Measurements from ENCODE around the gene STX1B.
"Not testable (repeated sequence)": the region's sequence is repeated elsewhere in the genome, so short reads cannot be mapped to it uniquely, and the experiment has no call there.

The STX1B gene

GRCh38 chr16:31010585-31011325 is at the start of gene STX1B:
Gene STX1B, minus strand, starts transcription at chr16:31010638. Its CDS starts 242 bp downstream, at chr16:31010396.
- peak; percentile 21 for DNase-seq

GRCh38 chr16:31055613-31056012 is 45.2 kb upstream of the STX1B start:
- no peak for DNase-seq

GRCh38 chr16:31052114-31052513 is 41.7 kb upstream of the STX1B start:
- peak; percentile 33 for DNase-seq

GRCh38 chr16:31050280-31051030 is 40.0 kb upstream of the STX1B start:
- no peak for DNase-seq

- no peak for DNase-seq
Measured at GRCh38 chr16:31043898-31044481, 33.6 kb upstream of the STX1B start.

- no peak for DNase-seq
Measured at GRCh38 chr16:31043352-31043751, 32.9 kb upstream of the STX1B start.

- DNase-seq: no peak
Measured at GRCh38 chr16:31042866-31043265, 32.4 kb upstream of the STX1B start.

GRCh38 chr16:31038993-31039392 is 28.6 kb upstream of the STX1B start:
- no peak for DNase-seq

GRCh38 chr16:31036691-31037090 is 26.3 kb upstream of the STX1B start:
- no peak for DNase-seq

- peak; percentile 85 for DNase-seq
Measured at GRCh38 chr16:31033709-31034492, 23.5 kb upstream of the STX1B start.

GRCh38 chr16:31032736-31033708 is 22.6 kb upstream of the STX1B start, which contains the start of gene STX4:
Gene STX4, plus strand, starts transcription at chr16:31033558. Its CDS starts 248 bp downstream, at chr16:31033806.
- DNase-seq: peak; percentile 96

- DNase-seq: no peak
Measured at GRCh38 chr16:31031276-31031675, 20.8 kb upstream of the STX1B start.

- no peak for DNase-seq
Measured at GRCh38 chr16:31029272-31029671, 18.8 kb upstream of the STX1B start.

- DNase-seq: no peak
Measured at GRCh38 chr16:31025339-31025738, 14.9 kb upstream of the STX1B start.

- DNase-seq: no peak
Measured at GRCh38 chr16:31023627-31024226, 13.3 kb upstream of the STX1B start.

- DNase-seq: no peak
Measured at GRCh38 chr16:31023252-31023602, 12.8 kb upstream of the STX1B start.

GRCh38 chr16:31022544-31023251 is 12.3 kb upstream of the STX1B start:
- no peak for DNase-seq

GRCh38 chr16:31020536-31020935 is 10.1 kb upstream of the STX1B start:
- DNase-seq: no peak

- DNase-seq: not testable (repeated sequence)
Measured at GRCh38 chr16:31017756-31018155, 7.3 kb upstream of the STX1B start.

- no peak for DNase-seq
Measured at GRCh38 chr16:31016018-31016417, 5.6 kb upstream of the STX1B start.

- not testable (repeated sequence) for DNase-seq
Measured at GRCh38 chr16:31013292-31013691, 2.9 kb upstream of the STX1B start.

Measured in stimulated activated CD4-positive, alpha-beta T cell treated with anti-CD3 and anti-CD28 coated beads, Interleukin-1b, Interleukin-23, amount 100 ng/mL, for 48 hours (primary cell).